Measurements from ENCODE around the gene HUNK. TPM values are rescaled to one million over a fixed set of nuclear protein-coding genes. Genes with fewer than 3 reads are reported as not detected.
A peak's percentile ranks its signal among the peaks of the same experiment; 100 is the strongest.

HUNK gene
- total and polyA plus RNA-seq, 12 donors, result 0.13 to 1.4 (median 0.54) TPM

- Histone ChIP-seq H3K27me3 (no peaks in the 10 kb centered on the region), H3K36me3 (replicated peaks in 1 of 2) (no peaks in the 10 kb centered on the region), H3K9me3 (replicated peaks in 1 of 3) (no peaks in the 10 kb centered on the region), H3K4me3 (no peak overlapping the region), H3K27ac (no peak overlapping the region), H3K4me1 (replicated peaks in 1 of 2) (no peaks in the 10 kb centered on the region)
- intact Hi-C loops (cut with DNase I), result no loop called here
- WGBS, 4 donors, result 72 to 76% (median 74%) methylated on average over 9 of the region's 9 CpGs
- DNase-seq, result peak in 1 of 7 donors; percentile 28
- TF ChIP-seq POLR2A (IDR thresholded peaks at IDR 0.05), result no peak
- TF ChIP-seq CTCF (IDR thresholded peaks at IDR 0.05), result no peak
Measured at GRCh38 chr21:31892686-31893085, 19.9 kb downstream of the HUNK start.

DNA sequence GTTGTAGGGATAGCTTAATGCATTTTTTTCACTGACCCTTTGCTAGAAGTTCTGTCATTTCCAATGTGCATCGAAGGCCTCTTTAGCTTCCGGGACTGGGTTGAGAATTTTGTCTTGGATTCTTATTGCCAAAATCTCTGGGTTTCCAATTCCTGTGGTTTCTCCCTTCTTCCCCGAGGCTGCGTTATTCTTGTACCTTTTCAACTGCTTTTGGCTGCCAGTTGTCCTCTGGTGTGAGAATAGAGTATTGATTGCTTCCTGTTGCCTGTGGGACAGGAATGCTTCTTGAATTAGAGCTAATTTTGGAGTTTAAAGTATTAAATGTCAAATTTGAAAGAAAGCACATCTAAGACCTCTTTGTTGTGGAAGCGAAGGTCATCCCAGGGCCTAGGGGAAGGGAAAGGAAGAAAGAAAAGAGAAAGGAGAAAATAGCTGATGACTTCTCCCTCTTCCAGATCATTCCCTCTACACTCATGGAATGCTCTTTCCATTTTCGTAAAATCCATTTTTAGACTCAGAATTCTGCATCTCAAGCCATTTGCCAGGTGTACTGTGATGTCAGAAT is 21.1 kb downstream of the HUNK start:
- DNase-seq, result peak in 1 of 7 donors; percentile 33
- intact Hi-C loops (cut with DNase I), result no loop called here
- no peaks in the 10 kb centered on the region for H3K4me1 ChIP-seq (replicated peaks in 1 of 2)
- 62 to 75% (median 72%) methylated on average over 6 of the region's 6 CpGs for WGBS, 4 donors
- no peaks in the 10 kb centered on the region for H3K9me3 ChIP-seq (replicated peaks in 1 of 3)
- no peak overlapping the region for H3K4me3 ChIP-seq
- H3K27ac ChIP-seq, result peak overlapping the region in 1 of 5 donors; percentile 37
- no peaks in the 10 kb centered on the region for H3K36me3 ChIP-seq (replicated peaks in 1 of 2)
- TF ChIP-seq POLR2A (IDR thresholded peaks at IDR 0.05) (no peak), CTCF (IDR thresholded peaks at IDR 0.05) (no peak)
- H3K27me3 ChIP-seq, result no peaks in the 10 kb centered on the region

DNA sequence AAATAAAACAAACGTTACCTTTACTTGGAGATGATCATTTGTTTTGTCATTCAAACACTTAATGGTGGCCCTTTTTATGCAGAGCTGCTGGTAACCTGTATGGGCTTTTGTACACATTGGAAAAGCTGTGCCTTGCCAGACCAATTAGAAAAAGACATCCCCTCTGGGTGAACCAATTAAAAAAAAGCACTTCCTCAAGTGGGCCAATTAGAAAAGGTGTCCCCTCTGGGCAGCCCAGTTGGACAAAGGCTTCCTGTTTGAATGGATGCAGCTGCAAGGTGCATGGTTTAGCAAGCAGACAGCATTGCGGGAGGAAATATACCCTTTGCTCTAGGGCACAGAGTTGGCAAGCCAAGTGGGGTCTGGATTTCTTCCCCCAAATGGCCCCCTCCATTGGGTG is 21.6 kb downstream of the HUNK start:
- intact Hi-C loops (cut with DNase I), result no loop called here
- no peaks in the 10 kb centered on the region for H3K36me3 ChIP-seq (replicated peaks in 1 of 2)
- DNase-seq, result peak in 1 of 7 donors; percentile 43
- no peak overlapping the region for H3K4me3 ChIP-seq
- H3K4me1 ChIP-seq (replicated peaks in 1 of 2), result no peaks in the 10 kb centered on the region
- WGBS, 4 donors, result 73 to 78% (median 77%) methylated on average over 2 of the region's 2 CpGs
- TF ChIP-seq CTCF (IDR thresholded peaks at IDR 0.05), result no peak
- TF ChIP-seq POLR2A (IDR thresholded peaks at IDR 0.05), result no peak
- H3K27me3 ChIP-seq, result no peaks in the 10 kb centered on the region
- no peaks in the 10 kb centered on the region for H3K9me3 ChIP-seq (replicated peaks in 1 of 3)
- peak overlapping the region in 1 of 5 donors; percentile 66 for H3K27ac ChIP-seq

- TF ChIP-seq POLR2A (IDR thresholded peaks at IDR 0.05), result no peak
- no peak for TF ChIP-seq CTCF (IDR thresholded peaks at IDR 0.05)
- peak in 1 of 7 donors; percentile 46 for DNase-seq
- Histone ChIP-seq H3K36me3 (replicated peaks in 1 of 2) (no peaks in the 10 kb centered on the region), H3K27ac (peak overlapping the region in 1 of 5 donors; percentile 66), H3K4me1 (replicated peaks in 1 of 2) (no peaks in the 10 kb centered on the region), H3K9me3 (replicated peaks in 1 of 3) (no peaks in the 10 kb centered on the region), H3K27me3 (no peaks in the 10 kb centered on the region), H3K4me3 (no peak overlapping the region)
- 67 to 76% (median 73%) methylated on average over 6 of the region's 6 CpGs for WGBS, 4 donors
- intact Hi-C loops (cut with DNase I), result no loop called here
Measured at GRCh38 chr21:31895077-31895835, 22.4 kb downstream of the HUNK start.

Measured in adrenal gland (tissue), 12 donors.